Measurements from ENCODE around the gene ANO7.

- no peak for TF ChIP-seq POLR2AphosphoS5 (IDR thresholded peaks at IDR 0.05; ENCODE audit: borderline replicate concordance, low read depth, low read length)
- no peak for TF ChIP-seq EZH2 (IDR thresholded peaks at IDR 0.05)
These were observed 13.8 kb downstream of the ANO7 start for GRCh38 chr2:241202268-241202585.

Measured in SK-N-MC (cell line).